ENCODE data around the gene SYT8.

Gene SYT8

DNA sequence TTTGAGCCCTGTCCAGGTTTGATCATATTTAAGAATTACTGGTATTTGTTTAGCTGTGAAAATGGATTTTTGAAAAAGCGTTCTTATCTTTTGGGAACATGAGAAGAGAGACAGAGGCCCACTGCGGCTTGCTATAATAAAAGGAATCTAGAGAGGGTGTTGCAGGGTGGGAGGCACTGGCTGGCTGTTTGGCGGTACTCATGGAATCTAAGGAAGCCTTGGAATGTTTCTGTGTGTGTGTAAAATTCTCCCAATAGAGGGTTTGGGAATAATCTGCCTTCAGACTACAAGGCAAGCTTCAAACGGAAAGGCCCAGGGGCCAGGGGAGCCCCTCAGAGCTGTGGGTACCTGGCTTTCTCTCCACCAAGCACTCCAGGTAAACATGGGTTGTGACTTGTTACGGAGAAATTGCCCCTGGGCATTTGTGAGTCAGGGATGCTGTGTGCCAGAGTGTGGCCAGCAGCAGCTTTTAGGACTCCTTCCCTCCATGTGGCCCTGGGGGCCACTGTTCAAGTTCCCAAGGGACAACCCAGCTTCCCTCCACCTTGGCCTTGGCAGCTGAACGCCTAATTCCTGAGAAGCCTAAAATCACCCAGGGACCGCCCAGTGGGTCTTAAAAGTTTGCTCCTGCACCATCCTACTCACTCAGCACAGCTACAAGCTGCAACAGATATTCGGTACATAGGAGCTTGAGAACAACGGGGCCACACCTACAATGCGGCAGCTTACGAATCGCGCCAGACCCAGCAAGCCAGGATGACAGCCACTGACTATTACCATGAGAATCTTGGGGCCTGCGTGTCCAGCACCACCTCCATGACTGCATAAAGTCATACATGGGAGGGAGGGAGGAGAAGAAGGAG lies 14.1 kb upstream of the SYT8 start:
- TF ChIP-seq, protein P1, sequence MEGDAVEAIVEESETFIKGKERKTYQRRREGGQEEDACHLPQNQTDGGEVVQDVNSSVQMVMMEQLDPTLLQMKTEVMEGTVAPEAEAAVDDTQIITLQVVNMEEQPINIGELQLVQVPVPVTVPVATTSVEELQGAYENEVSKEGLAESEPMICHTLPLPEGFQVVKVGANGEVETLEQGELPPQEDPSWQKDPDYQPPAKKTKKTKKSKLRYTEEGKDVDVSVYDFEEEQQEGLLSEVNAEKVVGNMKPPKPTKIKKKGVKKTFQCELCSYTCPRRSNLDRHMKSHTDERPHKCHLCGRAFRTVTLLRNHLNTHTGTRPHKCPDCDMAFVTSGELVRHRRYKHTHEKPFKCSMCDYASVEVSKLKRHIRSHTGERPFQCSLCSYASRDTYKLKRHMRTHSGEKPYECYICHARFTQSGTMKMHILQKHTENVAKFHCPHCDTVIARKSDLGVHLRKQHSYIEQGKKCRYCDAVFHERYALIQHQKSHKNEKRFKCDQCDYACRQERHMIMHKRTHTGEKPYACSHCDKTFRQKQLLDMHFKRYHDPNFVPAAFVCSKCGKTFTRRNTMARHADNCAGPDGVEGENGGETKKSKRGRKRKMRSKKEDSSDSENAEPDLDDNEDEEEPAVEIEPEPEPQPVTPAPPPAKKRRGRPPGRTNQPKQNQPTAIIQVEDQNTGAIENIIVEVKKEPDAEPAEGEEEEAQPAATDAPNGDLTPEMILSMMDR (IDR thresholded peaks at IDR 0.05; ENCODE audit: unreplicated experiment in 3 of 3): no peak
- peak overlapping the region in 1 of 3 experiments; percentile 24 for H3K27ac Mint-ChIP-seq
- H3K9me3 Mint-ChIP-seq: peaks cover 19% of the 10 kb centered on the region
- no peaks in the 10 kb centered on the region for H3K27me3 Mint-ChIP-seq (ENCODE audit: low read depth)
- H3K4me1 Mint-ChIP-seq: peaks cover 8% of the 10 kb centered on the region
- H3K4me3 Mint-ChIP-seq: peak overlapping the region in 1 of 3 experiments; percentile 38
- no peaks in the 10 kb centered on the region for H3K36me3 Mint-ChIP-seq (ENCODE audit: low read depth)

DNA sequence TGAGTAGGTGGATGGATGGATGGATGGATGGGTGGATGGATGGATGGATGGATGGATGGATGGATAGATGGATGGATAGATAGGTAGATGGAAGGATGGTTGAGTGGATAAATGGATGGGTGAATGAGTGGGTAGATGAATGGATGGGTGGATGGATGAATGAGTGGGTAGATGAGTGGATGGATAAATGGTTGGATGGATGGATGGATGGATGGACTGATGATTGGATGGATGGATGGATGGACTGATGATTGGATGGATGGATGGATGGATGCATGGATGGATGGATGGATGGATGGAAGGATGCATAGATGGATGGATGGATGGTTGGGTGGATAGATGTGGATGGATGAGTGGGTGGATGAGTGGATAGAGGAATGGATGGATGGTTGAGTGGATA lies 13.2 kb upstream of the SYT8 start:
- Mint-ChIP-seq H3K36me3 (ENCODE audit: low read depth) (no peaks in the 10 kb centered on the region), H3K27ac (no peak overlapping the region), H3K4me1 (peaks cover 8% of the 10 kb centered on the region), H3K27me3 (ENCODE audit: low read depth) (no peaks in the 10 kb centered on the region), H3K4me3 (no peak overlapping the region), H3K9me3 (peaks cover 19% of the 10 kb centered on the region)
- TF ChIP-seq, protein P1 (IDR thresholded peaks at IDR 0.05; ENCODE audit: unreplicated experiment in 3 of 3): no peak

DNA sequence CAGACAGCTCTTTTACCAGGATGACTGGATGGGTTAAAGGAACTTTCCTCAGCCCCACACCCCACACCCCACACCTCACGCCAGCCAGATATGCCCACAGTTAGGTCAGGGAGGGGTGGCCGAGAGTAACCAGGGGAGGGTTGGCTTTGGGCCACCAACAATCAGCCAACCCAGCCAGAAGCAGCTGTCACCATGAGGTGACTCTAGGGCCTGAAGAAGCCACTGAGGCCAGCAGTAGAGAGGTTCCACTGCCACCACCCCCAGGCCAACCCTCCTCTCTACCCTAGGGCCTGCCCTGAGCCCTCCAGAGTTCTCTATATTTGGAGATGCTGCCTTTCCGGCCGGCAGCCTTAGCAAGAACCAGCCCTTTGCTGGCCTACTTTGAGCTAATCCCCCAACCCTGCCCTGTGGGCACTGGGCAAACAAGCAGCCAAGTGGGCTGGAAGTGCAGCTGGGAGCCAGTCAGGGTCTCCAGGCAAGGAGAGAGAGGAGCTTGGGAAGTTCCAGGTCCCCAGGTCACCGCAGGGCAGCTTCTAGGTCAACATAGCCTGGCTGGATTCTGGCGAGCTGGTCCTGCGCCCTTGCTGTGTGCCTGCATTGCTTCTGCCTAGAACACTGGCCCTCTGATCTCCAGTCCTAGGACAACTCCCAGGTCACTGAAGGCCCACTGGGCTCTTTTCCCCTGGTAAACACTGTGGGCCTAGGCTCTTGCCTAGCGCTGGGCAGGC lies 12.0 kb upstream of the SYT8 start:
- Mint-ChIP-seq H3K27me3 (ENCODE audit: low read depth) (peaks cover 3% of the 10 kb centered on the region), H3K4me1 (peaks cover 18% of the 10 kb centered on the region), H3K36me3 (ENCODE audit: low read depth) (no peaks in the 10 kb centered on the region), H3K27ac (no peak overlapping the region), H3K9me3 (peaks cover 12% of the 10 kb centered on the region), H3K4me3 (no peak overlapping the region)
- TF ChIP-seq, protein P1 (IDR thresholded peaks at IDR 0.05; ENCODE audit: unreplicated experiment in 3 of 3): no peak

DNA sequence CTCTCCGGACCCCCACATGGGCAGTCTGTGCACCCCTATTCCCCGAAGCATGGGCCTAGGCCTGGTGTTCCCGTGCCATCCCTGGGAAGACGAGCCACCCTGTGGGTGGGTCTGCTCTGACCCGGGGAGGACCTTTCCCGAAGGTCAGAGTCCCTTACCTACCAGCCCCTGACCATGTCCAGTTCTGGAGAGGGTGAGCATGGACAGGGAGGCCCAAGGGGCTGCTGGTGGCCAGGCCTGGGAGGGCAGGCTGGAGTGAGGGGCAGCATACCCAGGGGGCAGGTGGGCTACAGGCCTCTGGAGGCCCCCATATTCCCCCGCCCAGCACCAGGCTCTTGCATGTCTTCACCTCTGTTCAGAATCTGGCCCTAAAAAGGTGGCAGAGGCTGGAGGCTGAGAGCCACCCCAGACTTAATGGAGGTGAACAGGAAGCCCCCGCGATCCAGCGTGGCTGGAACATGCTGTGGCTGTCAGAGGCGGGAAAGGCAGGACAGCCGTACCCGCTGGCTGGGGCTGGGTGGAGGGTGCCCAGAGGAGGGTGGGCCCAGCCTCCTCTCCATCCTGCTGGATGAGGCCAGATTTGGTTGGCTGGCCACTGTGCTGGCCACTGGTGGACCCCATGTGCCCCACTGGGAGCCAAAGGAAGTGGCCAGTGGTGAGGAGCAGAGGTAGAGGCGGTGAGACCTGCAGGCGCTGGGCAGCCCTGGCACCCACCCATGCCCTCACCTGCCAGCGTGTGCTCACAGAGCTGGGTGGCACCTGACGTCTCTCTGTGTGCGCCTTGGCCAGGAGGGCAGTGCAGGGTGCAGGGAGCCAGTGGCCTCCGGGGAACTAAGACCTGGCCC lies 11.2 kb upstream of the SYT8 start:
- TF ChIP-seq, protein P1 (IDR thresholded peaks at IDR 0.05; ENCODE audit: unreplicated experiment in 3 of 3): no peak
- Mint-ChIP-seq H3K27me3 (ENCODE audit: low read depth) (peaks cover 3% of the 10 kb centered on the region), H3K4me3 (no peak overlapping the region), H3K36me3 (ENCODE audit: low read depth) (no peaks in the 10 kb centered on the region), H3K27ac (no peak overlapping the region), H3K9me3 (peaks cover 12% of the 10 kb centered on the region), H3K4me1 (peaks cover 20% of the 10 kb centered on the region)

DNA sequence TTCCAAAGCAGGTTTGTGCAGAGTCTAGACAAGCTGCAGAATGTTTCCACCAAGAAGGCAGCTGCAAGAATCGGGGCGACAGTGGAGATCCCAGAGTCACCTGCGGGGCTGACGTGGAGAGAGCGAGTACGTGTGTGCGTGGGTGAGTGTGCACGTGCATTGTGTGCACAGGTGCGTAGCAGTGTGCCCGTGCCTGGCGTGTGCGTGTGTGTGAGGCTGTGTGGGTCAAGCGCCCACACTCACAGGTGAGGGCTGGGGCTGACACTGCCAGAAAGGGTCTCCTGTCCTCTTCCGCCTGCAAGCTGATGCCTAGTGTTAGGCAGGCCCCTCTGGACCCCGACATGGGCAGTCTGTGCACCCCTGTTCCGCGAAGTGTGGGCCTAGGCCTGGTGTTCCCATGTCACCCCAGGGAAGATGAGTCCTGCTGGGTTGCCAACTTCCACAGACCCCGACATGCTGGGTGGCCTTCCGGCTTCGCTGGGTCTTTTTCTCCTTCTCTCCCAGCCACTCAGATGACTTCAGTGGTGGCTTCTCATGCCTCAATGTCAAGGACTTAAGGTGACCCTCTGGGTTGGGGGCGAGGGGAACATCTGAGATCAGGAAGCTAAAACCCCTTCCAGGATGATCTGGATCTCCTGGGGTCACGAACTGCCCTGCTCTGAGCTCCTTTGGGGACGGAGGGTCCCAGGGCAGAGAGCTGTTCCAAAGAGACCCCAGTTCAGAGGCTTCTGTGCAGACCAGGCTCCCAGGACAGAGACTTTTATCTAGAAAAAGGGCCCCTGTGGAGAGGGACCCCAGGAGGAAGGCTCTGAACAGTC lies 10.4 kb upstream of the SYT8 start:
- Mint-ChIP-seq H3K27ac (no peak overlapping the region), H3K9me3 (peaks cover 10% of the 10 kb centered on the region), H3K4me1 (peaks cover 27% of the 10 kb centered on the region), H3K27me3 (ENCODE audit: low read depth) (peaks cover 3% of the 10 kb centered on the region), H3K4me3 (no peak overlapping the region), H3K36me3 (ENCODE audit: low read depth) (no peaks in the 10 kb centered on the region)
- TF ChIP-seq, protein P1 (IDR thresholded peaks at IDR 0.05; ENCODE audit: unreplicated experiment in 3 of 3): no peak
